ENCODE measurements around the gene SAP25.

GRCh38 chr7:100544967-100545359 is 28.7 kb downstream of the SAP25 start:
- TF ChIP-seq, protein P1, sequence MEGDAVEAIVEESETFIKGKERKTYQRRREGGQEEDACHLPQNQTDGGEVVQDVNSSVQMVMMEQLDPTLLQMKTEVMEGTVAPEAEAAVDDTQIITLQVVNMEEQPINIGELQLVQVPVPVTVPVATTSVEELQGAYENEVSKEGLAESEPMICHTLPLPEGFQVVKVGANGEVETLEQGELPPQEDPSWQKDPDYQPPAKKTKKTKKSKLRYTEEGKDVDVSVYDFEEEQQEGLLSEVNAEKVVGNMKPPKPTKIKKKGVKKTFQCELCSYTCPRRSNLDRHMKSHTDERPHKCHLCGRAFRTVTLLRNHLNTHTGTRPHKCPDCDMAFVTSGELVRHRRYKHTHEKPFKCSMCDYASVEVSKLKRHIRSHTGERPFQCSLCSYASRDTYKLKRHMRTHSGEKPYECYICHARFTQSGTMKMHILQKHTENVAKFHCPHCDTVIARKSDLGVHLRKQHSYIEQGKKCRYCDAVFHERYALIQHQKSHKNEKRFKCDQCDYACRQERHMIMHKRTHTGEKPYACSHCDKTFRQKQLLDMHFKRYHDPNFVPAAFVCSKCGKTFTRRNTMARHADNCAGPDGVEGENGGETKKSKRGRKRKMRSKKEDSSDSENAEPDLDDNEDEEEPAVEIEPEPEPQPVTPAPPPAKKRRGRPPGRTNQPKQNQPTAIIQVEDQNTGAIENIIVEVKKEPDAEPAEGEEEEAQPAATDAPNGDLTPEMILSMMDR (IDR thresholded peaks at IDR 0.05; ENCODE audit: low read depth, low read length), result no peak
- TF ChIP-seq EZH2phosphoT487 (IDR thresholded peaks at IDR 0.05; ENCODE audit: low read depth), result no peak
